SK-N-MC (cell line): ENCODE results near the gene METTL24.

Source experiments
- EZH2 ChIP-seq: fragments of 200-600 bp; sonication (generic); IDR thresholded peaks from one replicate; pipeline ENCODE4 v1.6.1; 2017; ENCODE audit warnings: antibody characterized with exemption
- FOXP2 ChIP-seq: optimal IDR thresholded peaks from 2 replicates; pipeline ENCODE3; 2011; ENCODE audit warnings: mild to moderate bottlenecking, moderate library complexity; ENCODE audit not compliant: insufficient read depth; ENCODE audit errors: extremely low read length, control extremely low read depth
- POLR2AphosphoS5 ChIP-seq: IDR thresholded peaks from 2 replicates; pipeline ENCODE4 v1.6.1; 2012; ENCODE audit warnings: mild to moderate bottlenecking, low read depth, low read length, borderline replicate concordance

- TF ChIP-seq EZH2 (no peak), POLR2AphosphoS5 (no peak), FOXP2 (no peak)
Measured at GRCh38 chr6:110326609-110327008, 31.5 kb downstream of the METTL24 start.
